ENCODE data around the gene TXNL4B.
"Not testable (repeated sequence)": the region's sequence is repeated elsewhere in the genome, so short reads cannot be mapped to it uniquely, and the experiment has no call there.

The TXNL4B gene

DNA sequence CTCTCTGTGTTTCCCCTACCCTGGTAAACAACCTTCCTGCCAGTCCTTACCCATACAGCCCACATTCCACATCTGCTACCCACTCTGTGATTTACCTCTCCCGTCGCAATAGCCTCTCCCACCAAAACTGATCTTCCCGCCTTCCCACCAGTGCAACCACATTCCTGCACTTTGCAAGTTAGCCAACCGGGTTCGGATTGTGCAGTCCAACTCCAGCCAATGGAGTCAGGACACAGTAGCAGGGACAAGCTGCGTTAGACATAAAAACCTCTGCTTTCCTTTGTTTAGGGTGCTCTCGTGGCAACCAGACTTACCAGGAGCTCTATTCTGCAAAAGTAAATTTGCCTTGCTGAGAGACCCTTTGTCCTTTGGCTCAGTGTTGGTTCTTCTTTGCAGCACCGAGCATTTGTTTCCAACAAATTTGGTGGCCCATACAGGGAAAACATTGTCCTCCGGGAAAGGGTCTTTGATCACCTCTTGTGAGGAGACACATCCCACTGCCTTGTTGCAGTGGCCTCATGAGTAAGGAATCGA is 29.0 kb downstream of the TXNL4B start:
- H3K27me3 ChIP-seq (replicated peaks in 2 of 5; ENCODE audit: control insufficient read depth in 4 of 5, insufficient read depth in 5 of 5, low read length in 4 of 5), result no peaks in the 10 kb centered on the region
- no peaks in the 10 kb centered on the region for H3K4me1 ChIP-seq (ENCODE audit: control extremely low read depth in 1 of 4, control insufficient read depth in 4 of 4, insufficient read depth in 4 of 4, low read length in 3 of 4)
- no peaks in the 10 kb centered on the region for H3K36me3 ChIP-seq (ENCODE audit: control insufficient read depth in 4 of 4, insufficient read depth in 4 of 4, low read length in 3 of 4)
- DNase-seq, result no peak
- 96% methylated on average over 10 of the region's 10 CpGs for WGBS (ENCODE audit: insufficient coverage)
- H3K9me3 ChIP-seq (ENCODE audit: control extremely low read depth in 1 of 5, control insufficient read depth in 4 of 5, insufficient read depth in 2 of 5, low read depth in 1 of 5, low read length in 4 of 5), result no peaks in the 10 kb centered on the region
- no peak overlapping the region for H3K4me3 ChIP-seq (ENCODE audit: control insufficient read depth in 1 of 7, extremely low read depth in 1 of 7, insufficient read depth in 4 of 7, low read depth in 2 of 7, low read length in 6 of 7)
- CTCF ChIA-PET, result interaction anchor here (1.0 kb wide), 1 partner anchor 34 kb away, joined by 3 read pairs; no protein-coding TSS in a partner anchor
- no peak overlapping the region for H3K27ac ChIP-seq (ENCODE audit: insufficient read depth in 1 of 2, low read depth in 1 of 2, low read length in 2 of 2, poor library complexity in 1 of 2, severe bottlenecking in 2 of 2)
- POLR2A ChIA-PET, result no interaction called here

- 100% methylated on average over 1 of the region's 1 CpG for WGBS (ENCODE audit: insufficient coverage)
- CTCF ChIA-PET, result no interaction called here
- POLR2A ChIA-PET, result no interaction called here
Observed at GRCh38 chr16:72061564-72061963, 31.9 kb downstream of the TXNL4B start.

GRCh38 chr16:72060405-72060804 is 33.0 kb downstream of the TXNL4B start:
- Histone ChIP-seq H3K27me3 (replicated peaks in 2 of 5; ENCODE audit: control insufficient read depth in 4 of 5, insufficient read depth in 5 of 5, low read length in 4 of 5) (no peaks in the 10 kb centered on the region), H3K4me1 (ENCODE audit: control extremely low read depth in 1 of 4, control insufficient read depth in 4 of 4, insufficient read depth in 4 of 4, low read length in 3 of 4) (no peaks in the 10 kb centered on the region), H3K27ac (ENCODE audit: insufficient read depth in 1 of 2, low read depth in 1 of 2, low read length in 2 of 2, poor library complexity in 1 of 2, severe bottlenecking in 2 of 2) (no peak overlapping the region), H3K36me3 (ENCODE audit: control insufficient read depth in 4 of 4, insufficient read depth in 4 of 4, low read length in 3 of 4) (no peaks in the 10 kb centered on the region), H3K9me3 (ENCODE audit: control extremely low read depth in 1 of 5, control insufficient read depth in 4 of 5, insufficient read depth in 2 of 5, low read depth in 1 of 5, low read length in 4 of 5) (no peaks in the 10 kb centered on the region), H3K4me3 (ENCODE audit: control insufficient read depth in 1 of 7, extremely low read depth in 1 of 7, insufficient read depth in 4 of 7, low read depth in 2 of 7, low read length in 6 of 7) (no peak overlapping the region)
- 94% methylated on average over 8 of the region's 9 CpGs for WGBS (ENCODE audit: insufficient coverage)
- CTCF ChIA-PET, result interaction anchor here (1.4 kb wide), 1 partner anchor 12 kb away, joined by 3 read pairs; no protein-coding TSS in a partner anchor
- POLR2A ChIA-PET, result no interaction called here
- no peak for DNase-seq

More at GRCh38 chr16:72061564-72061963, 31.9 kb downstream of the TXNL4B start:
- Histone ChIP-seq H3K4me3 (ENCODE audit: control insufficient read depth in 1 of 7, extremely low read depth in 1 of 7, insufficient read depth in 4 of 7, low read depth in 2 of 7, low read length in 6 of 7) (no peak overlapping the region), H3K36me3 (ENCODE audit: control insufficient read depth in 4 of 4, insufficient read depth in 4 of 4, low read length in 3 of 4) (no peaks in the 10 kb centered on the region), H3K4me1 (ENCODE audit: control extremely low read depth in 1 of 4, control insufficient read depth in 4 of 4, insufficient read depth in 4 of 4, low read length in 3 of 4) (no peaks in the 10 kb centered on the region), H3K9me3 (ENCODE audit: control extremely low read depth in 1 of 5, control insufficient read depth in 4 of 5, insufficient read depth in 2 of 5, low read depth in 1 of 5, low read length in 4 of 5) (no peaks in the 10 kb centered on the region), H3K27ac (ENCODE audit: insufficient read depth in 1 of 2, low read depth in 1 of 2, low read length in 2 of 2, poor library complexity in 1 of 2, severe bottlenecking in 2 of 2) (no peak overlapping the region), H3K27me3 (replicated peaks in 2 of 5; ENCODE audit: control insufficient read depth in 4 of 5, insufficient read depth in 5 of 5, low read length in 4 of 5) (no peaks in the 10 kb centered on the region)
- DNase-seq, result no peak

DNA sequence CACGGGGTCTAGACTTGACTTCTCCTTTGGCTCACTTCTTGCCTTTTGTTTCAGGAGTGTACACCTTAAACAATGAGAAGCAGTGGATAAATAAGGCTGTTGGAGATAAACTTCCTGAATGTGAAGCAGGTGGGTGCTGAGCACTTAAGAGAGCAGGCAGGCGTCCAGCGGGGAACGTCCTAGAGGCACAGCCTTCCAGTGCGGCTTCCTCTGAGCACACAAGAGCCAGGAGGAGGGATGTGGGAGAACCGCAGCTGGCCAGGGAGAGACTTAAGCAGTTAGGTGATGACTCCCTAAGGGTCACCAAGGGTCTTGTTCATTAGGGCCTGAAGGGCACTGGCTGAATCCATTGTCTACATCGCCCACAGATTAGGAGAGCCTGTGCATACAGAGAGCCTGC is 34.4 kb downstream of the TXNL4B start:
- POLR2A ChIA-PET; H3K4me1 ChIP-seq (ENCODE audit: control extremely low read depth in 1 of 4, control insufficient read depth in 4 of 4, insufficient read depth in 4 of 4, low read length in 3 of 4); H3K4me3 ChIP-seq (ENCODE audit: control insufficient read depth in 1 of 7, extremely low read depth in 1 of 7, insufficient read depth in 4 of 7, low read depth in 2 of 7, low read length in 6 of 7); H3K9me3 ChIP-seq (ENCODE audit: control extremely low read depth in 1 of 5, control insufficient read depth in 4 of 5, insufficient read depth in 2 of 5, low read depth in 1 of 5, low read length in 4 of 5); H3K27me3 ChIP-seq (replicated peaks in 2 of 5; ENCODE audit: control insufficient read depth in 4 of 5, insufficient read depth in 5 of 5, low read length in 4 of 5); H3K36me3 ChIP-seq (ENCODE audit: control insufficient read depth in 4 of 4, insufficient read depth in 4 of 4, low read length in 3 of 4); DNase-seq; H3K27ac ChIP-seq (ENCODE audit: insufficient read depth in 1 of 2, low read depth in 1 of 2, low read length in 2 of 2, poor library complexity in 1 of 2, severe bottlenecking in 2 of 2): not testable (repeated sequence)
- no CpG with 5 or more reads among the region's 7 CpGs for WGBS (ENCODE audit: insufficient coverage)
- CTCF ChIA-PET, result interaction anchor here (1.4 kb wide), 1 partner anchor 13 kb away, joined by 3 read pairs; no protein-coding TSS in a partner anchor

GRCh38 chr16:72057313-72057712 is 36.1 kb downstream of the TXNL4B start:
- WGBS (ENCODE audit: insufficient coverage), result no CpG with 5 or more reads among the region's 6 CpGs
- H3K36me3 ChIP-seq (ENCODE audit: control insufficient read depth in 4 of 4, insufficient read depth in 4 of 4, low read length in 3 of 4); CTCF ChIA-PET: not testable (repeated sequence)

GRCh38 chr16:72055911-72056310 is 37.5 kb downstream of the TXNL4B start:
- no peaks in the 10 kb centered on the region for H3K9me3 ChIP-seq (ENCODE audit: control extremely low read depth in 1 of 5, control insufficient read depth in 4 of 5, insufficient read depth in 2 of 5, low read depth in 1 of 5, low read length in 4 of 5)
- H3K4me1 ChIP-seq (ENCODE audit: control extremely low read depth in 1 of 4, control insufficient read depth in 4 of 4, insufficient read depth in 4 of 4, low read length in 3 of 4), result peaks cover 0 to 18% (median 5%) of the 10 kb centered on the region in 4 experiments
- 100% methylated on average over 2 of the region's 4 CpGs for WGBS (ENCODE audit: insufficient coverage)
- H3K27me3 ChIP-seq (replicated peaks in 2 of 5; ENCODE audit: control insufficient read depth in 4 of 5, insufficient read depth in 5 of 5, low read length in 4 of 5), result no peaks in the 10 kb centered on the region
- no peak overlapping the region for H3K27ac ChIP-seq (ENCODE audit: insufficient read depth in 1 of 2, low read depth in 1 of 2, low read length in 2 of 2, poor library complexity in 1 of 2, severe bottlenecking in 2 of 2)
- no peak for DNase-seq
- H3K36me3 ChIP-seq (ENCODE audit: control insufficient read depth in 4 of 4, insufficient read depth in 4 of 4, low read length in 3 of 4), result no peaks in the 10 kb centered on the region
- CTCF ChIA-PET, result interaction anchor here (0.6 kb wide), 1 partner anchor 26 kb away, joined by 4 read pairs; no protein-coding TSS in a partner anchor
- POLR2A ChIA-PET, result no interaction called here
- no peak overlapping the region for H3K4me3 ChIP-seq (ENCODE audit: control insufficient read depth in 1 of 7, extremely low read depth in 1 of 7, insufficient read depth in 4 of 7, low read depth in 2 of 7, low read length in 6 of 7)

More at GRCh38 chr16:72057313-72057712, 36.1 kb downstream of the TXNL4B start:
- DNase-seq; H3K27me3 ChIP-seq (replicated peaks in 2 of 5; ENCODE audit: control insufficient read depth in 4 of 5, insufficient read depth in 5 of 5, low read length in 4 of 5); H3K9me3 ChIP-seq (ENCODE audit: control extremely low read depth in 1 of 5, control insufficient read depth in 4 of 5, insufficient read depth in 2 of 5, low read depth in 1 of 5, low read length in 4 of 5); H3K27ac ChIP-seq (ENCODE audit: insufficient read depth in 1 of 2, low read depth in 1 of 2, low read length in 2 of 2, poor library complexity in 1 of 2, severe bottlenecking in 2 of 2); POLR2A ChIA-PET; H3K4me3 ChIP-seq (ENCODE audit: control insufficient read depth in 1 of 7, extremely low read depth in 1 of 7, insufficient read depth in 4 of 7, low read depth in 2 of 7, low read length in 6 of 7): not testable (repeated sequence)
- peaks cover 0 to 14% (median 3%) of the 10 kb centered on the region in 4 experiments for H3K4me1 ChIP-seq (ENCODE audit: control extremely low read depth in 1 of 4, control insufficient read depth in 4 of 4, insufficient read depth in 4 of 4, low read length in 3 of 4)

DNA sequence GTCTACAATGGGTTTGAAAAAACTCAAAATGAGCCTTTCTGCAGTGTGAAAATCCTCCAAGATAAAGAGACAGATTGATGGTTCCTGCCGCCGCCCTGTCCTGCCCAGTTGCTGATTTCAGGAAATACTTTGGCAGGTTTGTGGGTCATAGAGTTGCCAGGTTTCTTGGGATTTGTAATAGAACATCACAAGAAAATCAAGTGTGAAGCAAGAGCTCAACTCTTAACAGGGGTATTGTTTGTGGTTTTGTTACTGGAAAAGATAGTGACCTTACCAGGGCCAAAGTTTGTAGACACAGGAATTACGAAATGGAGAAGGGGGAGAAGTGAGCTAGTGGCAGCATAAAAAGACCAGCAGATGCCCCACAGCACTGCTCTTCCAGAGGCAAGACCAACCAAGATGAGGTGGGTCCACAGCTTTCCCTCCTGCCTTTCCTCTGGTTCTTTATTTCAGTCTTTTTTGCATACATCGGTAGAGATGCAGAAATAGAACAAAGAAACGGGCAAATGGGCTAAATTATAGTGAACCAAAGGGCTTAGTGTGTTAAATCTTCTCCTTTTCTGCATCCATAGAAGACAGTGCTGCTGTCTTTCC is 39.1 kb downstream of the TXNL4B start, which contains the start of gene HP:
HP (plus strand) TSS at position 252 of the 594 bp plus-strand sequence; CDS start at position 400, 148 bp downstream.
- POLR2A ChIA-PET; DNase-seq; CTCF ChIA-PET; H3K27ac ChIP-seq (ENCODE audit: insufficient read depth in 1 of 2, low read depth in 1 of 2, low read length in 2 of 2, poor library complexity in 1 of 2, severe bottlenecking in 2 of 2); H3K27me3 ChIP-seq (replicated peaks in 2 of 5; ENCODE audit: control insufficient read depth in 4 of 5, insufficient read depth in 5 of 5, low read length in 4 of 5); H3K4me3 ChIP-seq (ENCODE audit: control insufficient read depth in 1 of 7, extremely low read depth in 1 of 7, insufficient read depth in 4 of 7, low read depth in 2 of 7, low read length in 6 of 7); H3K36me3 ChIP-seq (ENCODE audit: control insufficient read depth in 4 of 4, insufficient read depth in 4 of 4, low read length in 3 of 4): not testable (repeated sequence)
- peaks cover 0 to 22% (median 5%) of the 10 kb centered on the region in 4 experiments for H3K4me1 ChIP-seq (ENCODE audit: control extremely low read depth in 1 of 4, control insufficient read depth in 4 of 4, insufficient read depth in 4 of 4, low read length in 3 of 4)
- 66% methylated on average over 2 of the region's 5 CpGs for WGBS (ENCODE audit: insufficient coverage)
- H3K9me3 ChIP-seq (ENCODE audit: control extremely low read depth in 1 of 5, control insufficient read depth in 4 of 5, insufficient read depth in 2 of 5, low read depth in 1 of 5, low read length in 4 of 5), result peaks cover 0 to 10% (median 3%) of the 10 kb centered on the region in 5 experiments

Data from common myeloid progenitor, CD34-positive (primary cell).